ENCODE results near the gene MMP24.
"Not testable (repeated sequence)": the region's sequence is repeated elsewhere in the genome, so short reads cannot be mapped to it uniquely, and the experiment has no call there.

DNA sequence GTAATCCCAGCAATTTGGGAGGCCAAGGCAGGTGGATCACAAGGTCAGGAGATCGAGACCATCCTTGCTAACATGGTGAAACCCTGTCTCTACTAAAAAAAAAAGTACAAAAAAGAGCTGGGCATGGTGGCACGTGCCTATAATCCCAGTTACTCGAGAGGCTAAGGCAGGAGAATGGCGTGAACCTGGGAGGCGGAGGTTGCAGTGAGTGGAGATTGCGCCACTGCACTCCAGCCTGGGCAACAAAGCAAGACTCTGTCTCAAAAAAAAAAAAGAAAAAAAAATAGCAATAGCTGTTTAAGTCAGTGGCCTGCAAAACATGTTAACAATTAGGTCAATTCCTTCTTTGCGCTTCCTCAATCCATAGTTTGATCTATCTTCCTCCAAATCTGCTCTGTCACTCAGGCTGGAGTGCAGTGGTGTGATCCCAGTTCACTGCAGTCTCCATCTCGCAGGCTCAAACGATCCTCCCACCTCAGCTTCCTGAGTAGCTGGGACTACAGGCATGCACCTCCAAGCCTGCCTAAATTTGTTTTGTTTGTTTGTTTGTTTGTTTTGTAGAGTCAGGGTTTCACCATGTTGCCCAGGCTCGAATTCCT, 39.7 kb upstream of the MMP24 start:
- TF ChIP-seq, protein P1, sequence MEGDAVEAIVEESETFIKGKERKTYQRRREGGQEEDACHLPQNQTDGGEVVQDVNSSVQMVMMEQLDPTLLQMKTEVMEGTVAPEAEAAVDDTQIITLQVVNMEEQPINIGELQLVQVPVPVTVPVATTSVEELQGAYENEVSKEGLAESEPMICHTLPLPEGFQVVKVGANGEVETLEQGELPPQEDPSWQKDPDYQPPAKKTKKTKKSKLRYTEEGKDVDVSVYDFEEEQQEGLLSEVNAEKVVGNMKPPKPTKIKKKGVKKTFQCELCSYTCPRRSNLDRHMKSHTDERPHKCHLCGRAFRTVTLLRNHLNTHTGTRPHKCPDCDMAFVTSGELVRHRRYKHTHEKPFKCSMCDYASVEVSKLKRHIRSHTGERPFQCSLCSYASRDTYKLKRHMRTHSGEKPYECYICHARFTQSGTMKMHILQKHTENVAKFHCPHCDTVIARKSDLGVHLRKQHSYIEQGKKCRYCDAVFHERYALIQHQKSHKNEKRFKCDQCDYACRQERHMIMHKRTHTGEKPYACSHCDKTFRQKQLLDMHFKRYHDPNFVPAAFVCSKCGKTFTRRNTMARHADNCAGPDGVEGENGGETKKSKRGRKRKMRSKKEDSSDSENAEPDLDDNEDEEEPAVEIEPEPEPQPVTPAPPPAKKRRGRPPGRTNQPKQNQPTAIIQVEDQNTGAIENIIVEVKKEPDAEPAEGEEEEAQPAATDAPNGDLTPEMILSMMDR (IDR thresholded peaks at IDR 0.05; ENCODE audit: insufficient read depth, low read depth, low read length) = not testable (repeated sequence)
- TF ChIP-seq EZH2 (IDR thresholded peaks at IDR 0.05; ENCODE audit: insufficient read depth, low read length) = not testable (repeated sequence)
